ENCODE data around the gene ASTN1.

DNA sequence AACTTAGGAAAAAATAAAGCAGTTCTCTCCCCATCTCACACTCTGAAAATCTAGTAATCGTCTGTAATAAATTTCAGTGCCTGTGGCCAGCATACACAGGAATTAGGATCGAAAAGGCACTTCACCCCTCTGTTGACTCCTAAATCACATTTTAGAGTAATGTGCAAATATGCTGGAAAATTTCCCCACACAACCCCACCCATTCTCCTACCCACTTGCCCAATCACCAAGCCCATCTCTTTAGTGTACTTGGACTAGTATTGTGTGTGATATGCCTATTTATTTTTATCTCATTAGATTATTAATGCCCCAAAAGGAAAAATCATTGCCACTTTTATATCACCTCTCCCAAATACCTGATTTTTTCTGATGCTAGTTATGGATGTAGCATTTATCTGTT is 323.3 kb downstream of the ASTN1 start:
- TF ChIP-seq POLR2A (IDR thresholded peaks at IDR 0.05; ENCODE audit: low read depth, low read length) = no peak
- TF ChIP-seq TAF1 (IDR thresholded peaks at IDR 0.05; ENCODE audit: low read depth, low read length) = no peak
- TF ChIP-seq POLR2AphosphoS5 (IDR thresholded peaks at IDR 0.05; ENCODE audit: low read depth, low read length) = no peak
- TF ChIP-seq SPI1 (IDR thresholded peaks at IDR 0.05; ENCODE audit: low read depth, low read length) = no peak

All from GM12891 (cell line).